RPMI7951 (cell line): ENCODE measurements around the gene LIG1. TPM values are rescaled to one million over a fixed set of nuclear protein-coding genes. Genes with fewer than 3 reads are reported as not detected.
"Not testable (repeated sequence)": the region's sequence is repeated elsewhere in the genome, so short reads cannot be mapped to it uniquely, and the experiment has no call there.

ENCODE experiments used
- DNase-seq: peaks from one replicate; pipeline ENCODE4 v3.0.0-alpha.2; 2012; ENCODE audit warnings: low read depth
- total RNA-seq: library from RNA; depleted of rRNA; stranded (reverse); fragments of >200 nt; shearing (Covaris generic); gene quantifications from 2 replicates; pipeline ENCODE4 v1.2.3, GENCODE V29; 2014

Gene LIG1
- total RNA-seq, 1 experiment from 2014 or later = 44.0 TPM

DNA sequence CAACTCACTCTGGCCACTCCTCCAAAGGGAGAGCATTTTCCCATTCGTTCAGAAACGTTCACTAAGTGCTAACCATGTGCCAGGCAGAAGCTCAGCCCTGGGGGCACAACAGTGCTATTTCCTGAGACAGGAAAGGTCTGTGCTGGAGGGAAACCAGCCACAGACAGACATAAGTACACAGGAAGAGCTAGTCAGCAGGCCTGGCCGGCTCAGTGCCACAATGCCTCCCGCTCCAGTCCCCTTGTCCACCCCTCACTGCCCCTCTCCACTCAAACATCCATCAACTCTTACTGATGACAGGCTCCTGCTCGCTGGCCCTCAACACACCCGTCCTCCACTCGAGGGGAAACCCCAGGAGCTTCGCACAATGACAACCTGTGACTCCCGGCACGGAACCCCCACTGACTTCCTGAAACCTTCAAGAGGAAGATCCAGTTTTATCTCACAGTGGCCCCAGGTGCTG is 48.2 kb downstream of the LIG1 start:
- peak; percentile 100 for DNase-seq

DNA sequence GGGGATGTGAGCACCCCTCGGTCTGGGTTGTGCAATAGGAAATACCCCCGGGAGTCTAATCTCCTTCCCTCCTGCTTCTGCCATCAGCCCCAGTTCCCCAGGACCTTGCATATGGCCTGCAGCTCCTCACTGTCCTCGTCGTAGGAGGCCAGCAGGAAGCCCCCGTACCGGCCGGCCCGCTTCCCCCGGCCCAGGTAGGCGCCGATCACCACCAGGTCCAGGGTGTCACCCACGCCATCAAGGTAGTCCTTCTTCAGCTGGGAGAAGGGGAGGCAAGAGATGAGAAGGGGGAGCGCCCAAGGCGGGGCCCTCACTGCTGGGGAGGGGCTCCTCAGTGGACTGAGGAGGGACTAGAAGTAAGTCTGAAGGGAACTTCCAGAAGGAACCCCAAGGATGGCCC is 49.1 kb downstream of the LIG1 start:
- DNase-seq = no peak

DNA sequence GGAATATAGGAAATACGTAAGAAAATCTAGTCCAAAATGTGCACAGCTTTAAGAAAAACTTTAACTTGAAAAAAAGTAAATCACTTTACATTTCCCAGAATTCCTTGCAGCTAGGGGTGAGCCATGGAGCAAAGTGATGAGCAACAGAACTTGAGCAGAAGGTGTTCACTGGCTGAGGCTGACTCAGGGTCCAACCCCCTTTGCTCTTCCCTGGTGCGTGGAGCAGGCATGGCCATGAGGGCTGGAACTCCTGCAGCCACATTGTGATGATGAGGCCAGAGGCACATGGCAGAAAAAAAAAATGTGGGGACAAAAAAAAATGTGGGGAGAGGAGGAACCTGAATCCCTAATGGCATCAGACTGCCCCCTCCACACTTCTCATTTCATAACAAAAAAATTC is 49.6 kb downstream of the LIG1 start:
- DNase-seq = no peak

DNA sequence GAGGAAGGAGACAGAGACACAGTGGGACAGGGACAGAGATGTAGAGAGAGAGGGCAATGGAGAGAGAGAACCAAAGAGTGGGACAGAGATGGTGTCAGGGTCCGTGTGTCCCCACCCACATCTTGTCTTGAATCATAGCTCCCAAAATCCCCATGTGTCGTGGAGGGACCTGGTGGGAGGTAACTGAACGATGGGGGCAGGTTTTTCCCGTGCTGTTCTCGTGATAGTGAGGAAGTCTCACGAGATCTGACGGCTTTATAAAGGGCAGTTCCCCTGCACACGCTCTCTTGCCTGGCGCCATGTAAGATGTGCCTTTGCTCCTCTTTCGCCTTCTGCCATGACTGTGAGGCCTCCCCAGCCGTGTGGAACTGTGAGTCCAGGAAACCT is 52.0 kb downstream of the LIG1 start:
- no peak for DNase-seq

DNA sequence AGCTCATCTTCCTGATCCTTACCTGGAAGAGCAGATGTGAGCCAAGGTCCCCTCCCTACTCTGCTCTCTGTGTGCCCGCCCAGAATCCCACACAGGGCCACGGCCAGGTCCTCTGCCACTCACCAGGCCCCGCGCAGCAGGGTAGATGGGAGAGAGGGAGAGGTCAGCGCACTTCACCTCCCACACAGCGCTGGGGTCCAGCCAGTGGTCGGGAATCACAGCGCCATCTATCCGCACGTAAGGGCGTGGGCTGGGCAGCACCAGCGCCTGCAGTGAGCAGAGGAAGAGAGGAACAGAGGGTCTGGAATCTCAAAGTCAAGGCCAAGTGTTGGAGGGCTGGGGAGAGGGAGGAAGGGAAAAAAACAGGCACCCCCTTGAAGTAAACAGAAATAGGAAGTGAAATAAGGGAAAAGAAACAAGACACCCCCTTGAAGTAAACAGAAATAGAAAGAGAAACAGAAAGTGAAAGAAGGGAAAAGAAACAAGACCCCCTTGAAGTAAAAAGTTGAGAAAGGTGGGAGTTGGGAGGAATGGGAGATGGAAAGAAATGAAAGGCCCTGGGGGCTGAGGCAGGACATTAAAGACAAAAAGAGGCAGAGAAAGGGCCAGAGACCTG is 52.5 kb downstream of the LIG1 start:
- no peak for DNase-seq

DNA sequence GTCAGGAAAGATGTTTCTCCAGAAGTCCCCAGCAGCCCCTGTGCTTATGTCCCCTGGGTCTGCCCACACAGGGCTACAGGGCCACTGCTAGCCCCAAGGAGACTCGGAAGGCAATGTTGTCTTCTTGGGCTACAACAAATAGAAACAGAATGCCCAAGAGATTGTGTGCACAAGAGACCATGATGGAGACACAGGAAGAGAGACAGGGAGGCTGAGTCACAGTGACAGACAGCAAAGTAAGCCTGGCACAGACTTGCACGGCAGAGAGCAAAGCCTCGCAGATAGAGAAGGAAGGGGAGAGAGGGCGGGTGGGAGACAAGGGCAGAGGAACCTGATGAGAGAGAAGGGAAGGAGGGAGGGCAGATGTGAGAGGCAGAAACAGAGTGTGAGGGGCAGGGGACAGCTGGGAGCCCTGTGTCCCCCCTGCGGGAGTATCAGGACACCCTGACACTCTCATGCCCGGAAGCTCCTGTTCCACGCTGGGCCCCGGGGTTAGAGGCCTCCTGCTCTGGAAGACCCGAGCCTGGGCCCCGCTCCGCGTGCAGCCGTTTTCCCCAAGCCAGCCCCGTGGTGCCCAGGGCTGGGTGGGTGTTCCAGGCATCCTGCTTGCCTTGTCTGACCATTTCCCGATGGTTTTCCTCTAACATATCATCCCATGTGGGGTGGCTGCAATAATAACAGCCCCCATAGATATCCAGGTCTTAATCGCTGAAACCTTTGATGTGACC is 56.8 kb downstream of the LIG1 start:
- peak; percentile 30 for DNase-seq

DNA sequence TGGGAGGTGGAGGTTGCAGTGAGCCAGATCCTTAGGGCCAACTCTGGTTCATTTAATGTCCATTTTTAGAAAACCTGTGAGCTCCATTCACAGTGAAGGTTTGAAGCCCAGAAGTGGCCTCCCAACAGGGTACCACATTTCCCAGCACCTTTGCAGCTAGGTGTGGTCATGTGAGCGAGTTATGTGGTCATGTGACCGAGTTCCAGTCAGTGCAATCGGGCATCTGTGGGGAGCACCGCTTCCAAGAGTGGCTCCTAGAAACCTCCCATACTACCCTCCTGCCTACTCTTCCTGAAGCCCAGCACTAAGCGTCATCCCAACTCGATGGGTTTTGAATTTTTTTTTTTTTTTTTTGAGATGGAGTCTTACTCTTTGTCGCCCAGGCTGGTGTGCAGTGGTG is 58.9 kb downstream of the LIG1 start:
- DNase-seq = no peak

DNA sequence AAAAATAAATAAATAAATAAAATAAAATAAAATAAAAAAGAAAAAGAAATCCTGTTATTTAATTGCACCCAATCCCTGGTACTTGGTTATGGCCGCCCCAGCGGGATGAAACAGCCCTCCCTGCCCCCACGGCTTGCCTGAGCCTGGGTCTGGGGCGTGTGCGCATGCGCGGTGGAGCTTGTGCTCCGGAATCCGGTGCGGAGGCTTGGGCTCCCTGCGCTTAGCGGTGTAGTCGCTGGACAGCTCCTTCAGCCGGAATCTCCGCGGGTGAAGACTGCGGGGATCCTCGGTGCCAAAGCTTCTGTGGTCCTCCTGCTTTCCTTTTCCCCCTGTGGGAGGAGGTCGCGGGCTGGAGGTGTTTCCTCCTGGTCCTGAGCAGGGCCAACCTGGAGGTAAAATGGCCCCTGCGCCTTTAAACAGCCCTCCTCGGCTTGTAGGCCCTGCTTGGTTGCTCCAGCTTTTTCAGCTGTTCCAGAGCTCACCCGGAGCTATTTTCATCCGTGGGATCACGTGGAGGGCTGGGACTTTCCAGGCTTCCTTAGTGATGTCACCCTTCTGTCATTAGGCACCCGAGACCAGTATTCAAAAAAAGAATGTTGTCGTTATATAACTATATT is 59.7 kb downstream of the LIG1 start, which contains the start of gene PLA2G4C:
TSS of gene PLA2G4C (minus strand) at position 468 of the 617 bp plus-strand sequence. CDS start 4,288 bp downstream, outside the sequence.
- peak; percentile 94 for DNase-seq

DNA sequence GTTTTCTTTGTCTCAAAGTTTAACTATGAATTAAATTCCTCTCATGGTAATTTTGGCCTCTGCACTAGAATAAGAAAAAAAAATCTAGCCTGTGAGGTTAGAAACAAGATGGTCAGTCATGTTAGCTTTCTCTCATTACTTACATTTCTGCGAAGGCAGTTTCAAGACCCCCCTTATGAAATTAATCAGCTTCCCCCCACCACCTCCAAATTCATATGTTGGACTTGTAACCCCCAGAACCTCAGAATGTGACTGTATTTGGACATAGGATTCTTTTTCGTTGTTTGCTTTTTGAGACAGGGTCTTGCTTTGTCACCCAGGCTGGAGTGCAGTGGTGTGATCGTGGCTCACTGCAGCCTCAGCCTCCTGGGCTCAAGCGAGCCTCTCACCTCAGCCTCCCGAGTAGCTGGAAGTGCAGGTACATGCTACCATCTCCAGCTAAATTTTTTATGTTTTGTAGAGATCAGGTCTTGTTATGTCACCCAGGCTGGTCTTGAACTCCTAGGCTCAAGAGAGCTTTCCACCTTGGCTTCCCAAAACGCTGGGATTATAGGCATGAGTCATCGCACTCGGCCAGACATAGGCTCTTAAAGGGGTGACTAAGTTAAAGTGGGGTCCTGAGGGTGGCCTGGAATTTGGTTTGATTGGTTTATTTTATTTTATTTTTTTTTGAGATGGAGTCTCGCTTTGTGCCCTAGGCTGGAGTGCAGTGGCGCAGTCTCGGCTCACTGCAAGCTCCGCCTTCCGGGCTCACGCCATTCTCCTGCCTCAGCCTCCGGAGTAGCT is 61.0 kb downstream of the LIG1 start:
- DNase-seq = peak; percentile 43

DNA sequence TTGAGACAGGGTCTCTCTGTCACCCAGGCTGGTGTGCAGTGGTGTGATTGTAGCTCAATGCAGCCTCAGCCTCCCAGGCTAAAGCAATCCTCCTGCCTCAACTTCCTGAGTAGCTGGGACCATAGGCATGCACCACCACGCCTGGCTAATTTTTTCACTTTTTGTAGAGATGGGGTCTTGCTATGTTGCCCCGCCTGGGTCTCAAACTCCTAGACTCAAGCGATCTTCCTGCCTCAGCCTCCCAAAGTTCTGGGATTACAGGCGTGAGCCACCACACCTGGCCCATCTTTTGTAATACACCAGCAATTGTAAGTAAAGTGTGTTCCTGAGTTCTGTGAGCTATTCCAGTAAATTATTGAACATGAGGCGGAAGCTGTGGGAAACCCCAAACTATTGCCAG is 66.2 kb downstream of the LIG1 start:
- DNase-seq = no peak

DNA sequence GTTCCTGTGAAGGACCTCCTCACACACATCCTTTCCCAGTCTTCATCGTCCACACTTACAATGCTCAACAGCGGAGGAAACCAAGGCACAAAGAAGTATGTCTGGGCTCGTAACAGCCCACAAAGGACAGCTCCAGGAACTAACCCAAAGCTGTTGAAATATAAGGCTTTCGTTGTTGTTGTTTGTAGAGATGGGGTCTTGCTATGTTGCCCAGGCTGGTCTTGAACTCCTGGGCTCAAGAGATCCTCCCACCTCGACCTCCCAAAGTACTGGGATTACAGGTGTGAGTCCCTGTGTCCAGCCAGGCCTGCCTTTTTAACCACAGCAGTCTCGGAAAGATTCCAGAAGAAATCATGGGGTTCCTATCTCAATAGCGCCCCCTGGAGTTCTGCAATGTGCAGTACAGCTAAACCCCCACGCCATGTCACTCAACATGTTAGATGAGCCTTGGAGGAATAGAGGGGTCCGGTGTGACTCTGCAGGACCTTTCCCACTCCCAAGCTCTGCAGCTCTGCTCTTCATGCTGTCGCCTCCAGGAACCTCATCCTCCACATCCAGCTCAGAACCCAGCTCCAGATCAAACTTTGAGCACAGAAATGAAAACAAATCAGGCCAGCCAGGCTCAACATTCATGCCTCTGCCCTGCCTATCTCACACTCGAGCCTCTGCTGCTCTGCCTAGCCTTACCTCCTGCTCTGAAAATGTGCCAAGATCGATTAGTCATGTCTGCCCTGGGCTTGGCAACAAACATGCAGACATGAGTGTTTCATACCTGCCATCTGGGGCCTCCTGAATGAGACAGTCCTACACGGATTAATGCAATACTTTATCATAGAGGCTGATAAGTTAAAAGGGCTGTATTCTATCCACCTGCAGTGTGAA is 67.0 kb downstream of the LIG1 start:
- DNase-seq = peak; percentile 58

DNA sequence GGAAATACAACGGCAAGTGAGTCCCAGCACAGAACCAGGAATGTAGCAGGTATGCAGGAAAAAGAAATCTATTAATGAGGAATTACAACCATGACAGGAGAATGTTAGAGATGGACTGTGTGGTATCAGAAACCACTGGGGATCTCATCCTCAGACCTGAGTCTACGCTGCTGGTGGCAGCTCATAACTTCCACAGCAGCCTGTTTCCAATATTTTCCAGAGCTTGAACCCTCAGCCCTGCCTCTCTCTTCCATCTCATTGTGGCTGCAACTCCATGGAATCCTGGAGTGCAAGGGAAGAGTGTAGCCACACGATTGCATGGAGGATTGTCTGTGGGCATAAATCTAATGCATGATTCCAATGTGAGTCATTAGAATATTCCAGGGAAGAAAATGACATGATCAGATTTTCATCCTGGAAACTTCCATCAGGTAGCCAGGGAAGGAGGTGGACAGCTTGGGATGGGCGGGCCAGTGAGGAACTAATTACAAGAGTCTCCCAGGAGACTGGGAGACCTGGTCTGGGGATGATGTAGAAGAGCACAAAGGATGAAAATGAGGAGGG is 74.5 kb downstream of the LIG1 start:
- no peak for DNase-seq

DNA sequence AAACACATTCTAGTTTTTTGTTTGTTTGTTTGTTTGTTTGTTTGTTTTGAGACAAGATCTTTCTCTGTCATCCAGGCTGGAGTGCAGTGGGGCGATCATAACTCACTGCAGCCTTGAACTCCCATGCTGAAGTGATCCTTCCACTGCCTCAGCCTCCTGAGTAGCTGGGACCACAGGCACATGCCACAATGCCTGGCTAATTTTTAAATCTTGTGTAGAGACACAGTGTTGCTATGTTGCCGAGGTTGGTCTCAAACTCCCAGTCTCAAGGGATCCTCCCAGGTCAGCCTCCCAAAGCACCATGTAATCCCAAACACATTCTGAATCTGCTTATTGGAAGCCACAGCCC is 75.3 kb downstream of the LIG1 start:
- DNase-seq = no peak

DNA sequence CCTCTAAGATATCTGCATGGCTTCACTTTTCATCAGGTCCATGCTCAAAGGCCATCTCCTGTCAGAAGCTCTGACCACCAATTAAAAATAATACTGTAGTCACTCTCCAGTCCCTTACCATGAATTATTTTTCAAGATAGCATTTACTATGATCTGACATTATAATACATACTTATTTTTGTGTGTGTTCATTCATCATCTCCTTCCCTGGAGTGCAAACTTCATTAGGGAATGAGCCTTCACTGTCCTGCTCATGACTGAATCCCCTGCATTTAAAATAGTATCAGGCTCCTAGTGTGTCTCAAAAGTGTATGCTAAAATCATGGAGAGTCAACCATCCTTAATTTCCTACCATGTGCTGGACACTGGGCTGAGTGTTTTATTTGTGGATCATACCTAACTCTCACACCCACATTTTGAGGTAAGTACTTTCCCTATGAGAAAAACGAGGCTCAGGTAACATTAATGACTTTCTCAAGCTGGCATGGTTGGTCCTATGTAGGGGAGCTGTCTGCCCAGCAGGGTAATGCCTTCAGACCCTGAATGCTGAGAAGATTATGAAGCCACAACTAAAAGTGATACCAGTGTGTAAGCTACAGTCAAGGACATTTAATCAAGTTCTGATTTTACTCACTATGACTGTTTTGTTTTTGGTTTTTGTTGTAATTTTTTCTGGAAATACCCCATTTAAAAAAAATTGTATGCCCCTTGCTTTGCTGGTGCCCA is 75.9 kb downstream of the LIG1 start:
- no peak for DNase-seq

DNA sequence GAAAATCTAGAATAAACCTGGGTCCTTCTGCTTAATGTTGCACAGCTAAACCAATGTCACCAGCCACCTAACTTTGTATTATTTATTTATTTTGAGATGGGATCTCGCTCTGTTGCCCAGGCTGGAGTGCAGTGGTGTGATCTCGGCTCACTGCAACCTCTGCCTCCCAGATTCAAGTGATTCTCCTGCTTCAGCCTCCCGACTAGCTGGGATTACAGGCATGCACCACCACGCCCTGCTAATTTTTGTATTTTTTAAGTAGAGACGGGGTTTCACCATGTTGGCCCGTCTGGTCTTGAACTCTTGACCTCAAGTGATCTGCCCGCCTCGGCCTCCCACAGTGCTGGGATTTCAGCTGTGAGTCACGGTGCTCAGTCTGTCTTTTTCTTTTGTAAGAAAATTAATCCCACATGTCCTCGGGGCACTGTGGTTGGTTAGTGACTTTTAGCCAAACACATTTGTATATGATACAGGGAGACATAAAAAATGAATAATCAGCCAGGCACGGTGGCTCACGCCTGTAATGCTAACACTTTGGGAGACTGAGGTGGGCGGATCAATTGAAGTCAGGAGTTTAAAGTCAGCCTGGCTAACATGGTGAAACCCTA is 78.9 kb downstream of the LIG1 start:
- DNase-seq = peak; percentile 98

DNA sequence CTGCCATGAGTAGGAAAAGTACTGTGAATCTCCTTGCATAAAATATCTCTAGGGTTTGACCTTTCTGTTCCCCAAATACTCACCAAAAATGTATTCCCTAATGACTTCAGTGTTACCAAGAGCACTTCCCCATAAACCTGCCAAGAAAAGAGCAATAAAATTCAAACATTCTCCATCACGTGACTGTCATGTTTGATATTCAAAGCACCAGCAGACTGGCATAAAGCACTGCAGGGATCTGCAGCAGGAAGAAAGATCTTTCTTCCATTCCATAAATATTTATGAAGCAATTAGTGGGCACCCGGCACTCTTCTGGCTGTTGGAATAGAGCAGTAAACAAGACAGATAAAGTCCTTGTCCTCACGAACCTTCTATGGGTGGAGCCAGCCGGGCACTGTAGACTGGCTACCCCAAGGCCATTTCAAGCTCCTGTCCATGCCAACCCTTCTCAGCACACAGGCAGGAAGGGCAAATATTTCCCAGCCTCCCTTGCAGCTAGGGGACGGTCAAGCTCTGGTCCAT is 79.8 kb downstream of the LIG1 start:
- peak; percentile 35 for DNase-seq

DNA sequence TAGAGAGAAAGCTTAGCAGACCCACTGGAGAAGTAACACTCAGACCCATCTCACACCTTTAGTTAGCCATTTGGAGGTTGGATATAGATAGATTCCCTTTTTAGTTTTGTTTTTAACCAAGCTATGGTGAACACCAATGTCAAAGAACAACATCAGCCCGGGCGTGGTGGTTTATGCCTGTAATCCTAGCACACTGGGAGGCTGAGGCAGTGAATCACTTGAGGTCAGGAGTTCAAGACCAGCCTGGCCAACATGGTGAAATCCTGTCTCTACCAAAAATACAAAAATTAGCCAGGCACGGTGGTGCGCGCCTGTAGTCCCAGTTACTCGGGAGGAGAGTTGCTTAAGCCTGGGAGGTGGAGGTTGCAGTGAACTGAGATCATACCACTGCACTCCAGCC is 81.2 kb downstream of the LIG1 start:
- not testable (repeated sequence) for DNase-seq

DNA sequence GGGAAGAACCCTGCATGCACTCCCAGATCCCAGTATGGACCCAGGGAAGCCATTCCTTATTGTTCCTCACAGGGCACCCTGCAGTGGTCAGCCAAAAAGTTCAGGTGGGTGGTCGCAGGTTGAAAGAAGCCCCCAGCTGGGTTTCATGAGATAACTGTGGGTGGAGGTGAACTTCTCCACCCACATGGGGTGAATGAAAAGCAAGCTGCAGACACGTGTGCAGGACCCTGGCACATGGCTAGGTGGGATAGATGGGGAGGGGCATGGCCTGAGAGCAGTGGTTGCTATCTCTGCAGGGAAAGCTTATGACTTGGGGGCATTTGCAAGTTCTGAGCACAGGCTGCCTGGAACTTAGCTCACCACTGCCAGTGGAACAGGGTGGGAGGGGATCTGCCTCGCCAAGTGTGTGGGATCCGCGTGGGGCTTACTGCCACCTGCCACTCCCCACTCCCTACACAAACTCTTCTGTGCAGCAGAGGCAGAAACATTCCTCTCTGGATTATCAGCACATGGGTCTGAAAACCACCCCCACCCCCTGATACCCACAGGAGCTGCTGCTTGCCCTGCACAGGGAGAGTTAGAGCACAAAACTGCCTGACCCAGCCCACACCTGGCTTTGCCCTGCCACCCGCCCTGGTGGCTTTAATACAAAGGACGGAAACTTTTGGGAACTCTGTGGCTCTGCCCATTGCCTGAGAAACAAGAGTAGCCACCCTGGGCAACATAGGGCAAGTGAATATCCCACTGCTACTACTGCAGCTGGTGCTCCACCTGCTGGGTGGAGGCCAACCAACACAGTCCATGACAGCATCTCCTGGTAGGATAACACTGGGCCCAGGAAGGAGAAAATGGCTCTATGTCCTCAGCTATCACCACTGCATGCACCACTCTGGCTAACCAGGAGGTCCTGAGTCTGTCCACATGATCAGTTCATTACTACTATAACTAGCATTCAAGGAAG is 84.0 kb downstream of the LIG1 start:
- DNase-seq = no peak
